AG08396 (cell line): ENCODE results near the gene IL4.
"Not testable (repeated sequence)": the region's sequence is repeated elsewhere in the genome, so short reads cannot be mapped to it uniquely, and the experiment has no call there.

Source experiments
- DNase-seq: peaks from one replicate; pipeline ENCODE4 v3.0.0; 2012; ENCODE audit warnings: low spot score, mixed read lengths

Gene IL4

GRCh38 chr5:132674671-132675506 lies 1.1 kb downstream of the IL4 start:
- peak; percentile 88 for DNase-seq

GRCh38 chr5:132675936-132676689 lies 2.3 kb downstream of the IL4 start:
- no peak for DNase-seq

GRCh38 chr5:132677191-132677590 lies 3.4 kb downstream of the IL4 start:
- peak; percentile 95 for DNase-seq

- no peak for DNase-seq
Measured at GRCh38 chr5:132677682-132678400, 4.1 kb downstream of the IL4 start.

- DNase-seq: no peak
Measured at GRCh38 chr5:132678735-132679134, 4.9 kb downstream of the IL4 start.

- DNase-seq: no peak
Measured at GRCh38 chr5:132679166-132679565, 5.4 kb downstream of the IL4 start.

- no peak for DNase-seq
Measured at GRCh38 chr5:132679717-132680380, 6.1 kb downstream of the IL4 start.

GRCh38 chr5:132680780-132681475 lies 7.1 kb downstream of the IL4 start:
- DNase-seq: no peak

GRCh38 chr5:132681476-132681831 lies 7.7 kb downstream of the IL4 start:
- no peak for DNase-seq

- no peak for DNase-seq
Measured at GRCh38 chr5:132681983-132682382, 8.2 kb downstream of the IL4 start.

- no peak for DNase-seq
Measured at GRCh38 chr5:132684491-132684890, 10.7 kb downstream of the IL4 start.

GRCh38 chr5:132684922-132685720 lies 11.3 kb downstream of the IL4 start:
- DNase-seq: no peak

GRCh38 chr5:132686193-132686592 lies 12.4 kb downstream of the IL4 start:
- DNase-seq: no peak

- no peak for DNase-seq
Measured at GRCh38 chr5:132687995-132688394, 14.2 kb downstream of the IL4 start.

- no peak for DNase-seq
Measured at GRCh38 chr5:132688536-132689339, 14.9 kb downstream of the IL4 start.

- DNase-seq: no peak
Measured at GRCh38 chr5:132689513-132689912, 15.7 kb downstream of the IL4 start.

GRCh38 chr5:132690156-132690555 lies 16.4 kb downstream of the IL4 start:
- no peak for DNase-seq

- not testable (repeated sequence) for DNase-seq
Measured at GRCh38 chr5:132691755-132692631, 18.2 kb downstream of the IL4 start.

- DNase-seq: no peak
Measured at GRCh38 chr5:132692632-132692967, 18.8 kb downstream of the IL4 start.
